Activated gamma-delta T cell treated with anti-CD3 and anti-CD28 coated beads, Interleukin-2, amount 50 U/mL, for 16 hours (primary cell): ENCODE measurements around the gene COG4.

Experiments used
- DNase-seq: peaks from one replicate; pipeline ENCODE4 v3.0.0-alpha.2; 2020; ENCODE audit warnings: low read depth

The COG4 gene

GRCh38 chr16:70478912-70479341 is 44.4 kb downstream of the COG4 start:
- no peak for DNase-seq

GRCh38 chr16:70478169-70478568 is 45.2 kb downstream of the COG4 start:
- DNase-seq: no peak

- no peak for DNase-seq
Observed at GRCh38 chr16:70476272-70477020, 46.9 kb downstream of the COG4 start.

- DNase-seq: no peak
Observed at GRCh38 chr16:70475054-70475871, 48.1 kb downstream of the COG4 start.

GRCh38 chr16:70474320-70475053 is 48.9 kb downstream of the COG4 start:
- no peak for DNase-seq

- DNase-seq: no peak
Observed at GRCh38 chr16:70473446-70474319, 49.7 kb downstream of the COG4 start.

- DNase-seq: no peak
Observed at GRCh38 chr16:70472786-70473433, 50.4 kb downstream of the COG4 start.

GRCh38 chr16:70470927-70471341 is 52.4 kb downstream of the COG4 start:
- no peak for DNase-seq

- DNase-seq: no peak
Observed at GRCh38 chr16:70470141-70470926, 53.0 kb downstream of the COG4 start.

GRCh38 chr16:70468776-70469525 is 54.4 kb downstream of the COG4 start:
- no peak for DNase-seq

GRCh38 chr16:70467608-70468007 is 55.7 kb downstream of the COG4 start:
- DNase-seq: no peak

- DNase-seq: no peak
Observed at GRCh38 chr16:70467113-70467512, 56.2 kb downstream of the COG4 start.

- no peak for DNase-seq
Observed at GRCh38 chr16:70466805-70467076, 56.6 kb downstream of the COG4 start.

GRCh38 chr16:70465999-70466804 is 57.2 kb downstream of the COG4 start:
- no peak for DNase-seq

- no peak for DNase-seq
Observed at GRCh38 chr16:70463235-70463634, 60.1 kb downstream of the COG4 start.

GRCh38 chr16:70460737-70461261 is 62.6 kb downstream of the COG4 start:
- no peak for DNase-seq

- DNase-seq: no peak
Observed at GRCh38 chr16:70457446-70458166, 65.7 kb downstream of the COG4 start.

GRCh38 chr16:70455910-70456309 is 67.4 kb downstream of the COG4 start:
- no peak for DNase-seq
